Testis (tissue), 3 donors: ENCODE data around the gene KCNQ5. TPM values are rescaled to one million over a fixed set of nuclear protein-coding genes. Genes with fewer than 3 reads are reported as not detected.

ENCODE experiments used
- DNase-seq: peaks from one replicate; pipeline ENCODE4 v3.0.0-alpha.2; 2019
- H3K27ac ChIP-seq, 2 donors: fragments of 200-600 bp; sonication (generic); one replicate each; pipeline ENCODE4 v1.5.1; 2019
- H3K27me3 ChIP-seq: fragments of 200-600 bp; sonication (generic); one replicate; pipeline ENCODE4 v1.5.1; 2019
- H3K36me3 ChIP-seq: fragments of 200-600 bp; sonication (generic); one replicate; pipeline ENCODE4 v1.5.1; 2017; ENCODE audit warnings: low read depth; ENCODE audit errors: missing control alignments
- H3K4me1 ChIP-seq: fragments of 200-600 bp; sonication (generic); one replicate; pipeline ENCODE4 v1.5.1; 2019
- H3K4me3 ChIP-seq, 2 donors: fragments of 200-600 bp; sonication (generic); one replicate each; pipeline ENCODE4 v1.5.1; 2017 to 2019
- H3K9me3 ChIP-seq: fragments of 200-600 bp; sonication (generic); one replicate; pipeline ENCODE4 v1.5.1; 2017
- POLR2A ChIP-seq: fragments of 450-650 bp; IDR thresholded peaks from one replicate; pipeline ENCODE4 v1.6.1; 2017; ENCODE audit warnings: antibody characterized with exemption, mild to moderate bottlenecking, moderate library complexity
- WGBS, 2 donors: methylation state at CpG; one replicate each; pipeline ENCODE4 v1.1.5; 2018; 5-methylcytosine and 5-hydroxymethylcytosine counted together
- intact Hi-C: fragments of 100-400 bp; cut with DNase I; formaldehyde crosslinking; loops from one replicate; pipeline ENCODE4 v1.15.1; 2023; ENCODE audit warnings: low total_unique reads
- polyA plus RNA-seq: library from polyadenylated mRNA; stranded (reverse); fragments of 350-450 nt; fragmentation: Illumina TruSeq; extraction: RNeasy Lipid Tissue Mini Kit (QIAGEN cat#74804); gene quantifications from one replicate; pipeline ENCODE4 v1.2.3, GENCODE V29; 2014; ENCODE audit warnings: low read depth, low replicate concordance; ENCODE audit not compliant: insufficient read depth
- total RNA-seq, 2 donors: library from RNA; depleted of rRNA; stranded (reverse); fragments of >200 nt; gene quantifications; one replicate each; pipeline ENCODE4 v1.2.3, GENCODE V29; 2016
- TF ChIP-seq, protein P1 (sequence below), 3 experiments: fragments of 450-650 bp in 2 of 3; fragments of 200-600 bp in 1 of 3; sonication (generic) in 1 of 3; IDR thresholded peaks; one replicate each; pipeline ENCODE4 v1.5.1; 2016 to 2019; ENCODE audit warnings: antibody characterized with exemption in 3 of 3, mild to moderate bottlenecking in 2 of 3, moderate library complexity in 1 of 3

KCNQ5 gene
- total and polyA plus RNA-seq, 3 donors from 2014 or later, result 0.43 to 1.1 (median 0.73) TPM

DNA sequence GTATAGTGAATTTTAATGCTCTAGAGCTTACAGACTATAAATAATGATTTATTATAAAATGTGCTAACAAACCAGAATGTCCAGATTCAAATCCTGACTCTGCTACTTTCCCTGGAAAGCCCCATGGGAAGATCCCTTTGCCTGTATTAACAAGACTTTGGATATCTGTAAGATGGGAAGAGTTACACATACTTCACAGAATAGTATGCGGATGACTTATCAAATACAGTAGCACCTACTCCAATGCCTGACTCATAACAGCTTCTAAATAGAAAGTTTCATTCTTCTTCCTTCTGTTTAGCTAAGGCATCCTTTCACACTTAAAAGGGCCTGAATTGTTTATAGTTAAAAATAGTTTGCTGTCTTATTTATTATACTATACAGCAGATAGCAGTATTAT lies 166.3 kb downstream of the KCNQ5 start:
- intact Hi-C loops, result no loop called here
- DNase-seq, result no peak
- Histone ChIP-seq H3K4me3 (no peak overlapping the region), H3K9me3 (no peaks in the 10 kb centered on the region), H3K4me1 (no peaks in the 10 kb centered on the region), H3K36me3 (no peaks in the 10 kb centered on the region), H3K27me3 (no peaks in the 10 kb centered on the region), H3K27ac (no peak overlapping the region)
- no peak for TF ChIP-seq POLR2A
- TF ChIP-seq, protein P1, sequence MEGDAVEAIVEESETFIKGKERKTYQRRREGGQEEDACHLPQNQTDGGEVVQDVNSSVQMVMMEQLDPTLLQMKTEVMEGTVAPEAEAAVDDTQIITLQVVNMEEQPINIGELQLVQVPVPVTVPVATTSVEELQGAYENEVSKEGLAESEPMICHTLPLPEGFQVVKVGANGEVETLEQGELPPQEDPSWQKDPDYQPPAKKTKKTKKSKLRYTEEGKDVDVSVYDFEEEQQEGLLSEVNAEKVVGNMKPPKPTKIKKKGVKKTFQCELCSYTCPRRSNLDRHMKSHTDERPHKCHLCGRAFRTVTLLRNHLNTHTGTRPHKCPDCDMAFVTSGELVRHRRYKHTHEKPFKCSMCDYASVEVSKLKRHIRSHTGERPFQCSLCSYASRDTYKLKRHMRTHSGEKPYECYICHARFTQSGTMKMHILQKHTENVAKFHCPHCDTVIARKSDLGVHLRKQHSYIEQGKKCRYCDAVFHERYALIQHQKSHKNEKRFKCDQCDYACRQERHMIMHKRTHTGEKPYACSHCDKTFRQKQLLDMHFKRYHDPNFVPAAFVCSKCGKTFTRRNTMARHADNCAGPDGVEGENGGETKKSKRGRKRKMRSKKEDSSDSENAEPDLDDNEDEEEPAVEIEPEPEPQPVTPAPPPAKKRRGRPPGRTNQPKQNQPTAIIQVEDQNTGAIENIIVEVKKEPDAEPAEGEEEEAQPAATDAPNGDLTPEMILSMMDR (IDR thresholded peaks at IDR 0.05), result no peak
- 64 to 72% methylated on average over 1 of the region's 1 CpG for WGBS, 2 donors

DNA sequence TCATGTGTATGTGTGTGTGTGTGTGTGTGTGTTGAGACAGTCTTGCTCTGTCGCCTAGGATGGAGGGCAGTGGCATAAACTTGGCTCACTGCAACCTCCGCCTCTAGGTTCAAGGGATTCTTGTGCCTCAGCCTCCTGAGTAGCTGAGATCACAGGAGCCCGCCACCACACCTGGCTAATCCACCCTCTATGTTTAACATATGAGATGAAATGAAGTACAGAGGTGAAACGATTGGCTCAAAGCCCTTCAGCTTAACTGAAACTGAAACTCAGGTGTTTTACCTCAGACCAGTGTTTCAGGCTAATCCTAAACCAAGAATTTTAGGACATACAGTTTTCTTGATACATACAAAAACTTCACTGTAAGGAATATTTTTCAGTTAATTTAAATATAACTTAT lies 167.3 kb downstream of the KCNQ5 start:
- DNase-seq, result no peak
- 93 to 95% methylated on average over 4 of the region's 4 CpGs for WGBS, 2 donors
- no peaks in the 10 kb centered on the region for H3K9me3 ChIP-seq
- TF ChIP-seq, protein P1 (IDR thresholded peaks at IDR 0.05), result no peak
- TF ChIP-seq POLR2A, result no peak
- H3K36me3 ChIP-seq, result no peaks in the 10 kb centered on the region
- no peak overlapping the region for H3K27ac ChIP-seq
- intact Hi-C loops, result no loop called here
- H3K4me3 ChIP-seq, result no peak overlapping the region
- no peaks in the 10 kb centered on the region for H3K4me1 ChIP-seq
- no peaks in the 10 kb centered on the region for H3K27me3 ChIP-seq

DNA sequence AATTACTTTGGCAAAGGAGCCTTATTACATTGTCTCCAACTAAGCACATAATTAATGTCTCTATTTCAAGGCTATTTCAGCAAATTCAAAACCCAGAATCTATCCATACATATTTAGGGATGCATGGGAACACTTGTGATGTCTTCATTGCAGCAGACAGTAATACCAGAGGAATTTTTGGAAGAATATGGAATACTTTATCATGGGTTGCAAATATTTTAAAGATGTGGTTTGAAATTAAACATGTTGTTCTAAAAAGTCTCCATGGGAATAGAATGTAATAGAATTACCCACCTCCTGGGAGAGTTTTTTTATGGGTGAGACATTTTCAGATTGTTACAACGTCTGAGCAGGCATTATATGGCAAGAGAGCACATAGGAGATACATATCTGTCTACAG lies 170.8 kb downstream of the KCNQ5 start:
- no peak for DNase-seq
- TF ChIP-seq, protein P1 (IDR thresholded peaks at IDR 0.05), result no peak
- TF ChIP-seq POLR2A, result no peak
- intact Hi-C loops, result no loop called here
- no peaks in the 10 kb centered on the region for H3K4me1 ChIP-seq
- H3K4me3 ChIP-seq, result no peak overlapping the region
- no peaks in the 10 kb centered on the region for H3K36me3 ChIP-seq
- no peak overlapping the region for H3K27ac ChIP-seq
- 58 to 77% methylated on average over 1 of the region's 1 CpG for WGBS, 2 donors
- no peaks in the 10 kb centered on the region for H3K27me3 ChIP-seq
- no peaks in the 10 kb centered on the region for H3K9me3 ChIP-seq

DNA sequence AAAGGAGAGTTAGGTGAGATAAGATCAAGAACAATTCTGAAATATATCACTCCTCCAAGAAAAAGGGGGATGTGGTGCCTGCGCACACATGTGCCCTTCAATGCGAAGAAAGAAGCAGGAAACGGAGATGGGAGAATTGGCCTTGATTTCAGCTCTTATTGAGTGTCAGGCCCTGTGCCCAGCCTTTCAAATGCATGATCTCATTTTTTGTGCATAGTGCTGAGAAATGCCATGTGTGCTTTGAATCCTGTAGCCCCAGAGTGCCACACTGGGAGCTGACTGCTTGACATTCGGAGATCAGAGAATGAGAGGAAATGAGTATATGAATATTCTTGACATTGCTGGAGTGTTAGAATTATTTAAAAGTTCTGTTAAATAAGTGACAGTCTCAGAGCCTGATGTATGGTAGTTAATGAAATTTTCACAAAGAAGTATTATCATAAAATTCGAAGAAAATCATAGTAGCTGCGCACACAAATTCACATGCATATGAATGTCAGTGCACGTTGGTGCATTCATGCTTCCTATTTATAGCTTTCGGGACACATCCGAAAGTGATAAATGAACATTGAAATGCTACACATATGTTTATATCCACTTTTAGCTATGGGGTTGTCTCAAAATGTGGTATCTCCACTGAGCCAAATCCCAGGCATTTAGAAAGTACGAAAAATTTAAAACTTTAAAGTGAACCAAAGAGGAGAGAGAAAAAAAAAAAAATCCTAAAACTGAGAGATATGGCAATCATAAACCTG lies 172.0 kb downstream of the KCNQ5 start:
- DNase-seq, result no peak
- intact Hi-C loops, result no loop called here
- TF ChIP-seq, protein P1 (IDR thresholded peaks at IDR 0.05), result no peak
- no peak for TF ChIP-seq POLR2A

DNA sequence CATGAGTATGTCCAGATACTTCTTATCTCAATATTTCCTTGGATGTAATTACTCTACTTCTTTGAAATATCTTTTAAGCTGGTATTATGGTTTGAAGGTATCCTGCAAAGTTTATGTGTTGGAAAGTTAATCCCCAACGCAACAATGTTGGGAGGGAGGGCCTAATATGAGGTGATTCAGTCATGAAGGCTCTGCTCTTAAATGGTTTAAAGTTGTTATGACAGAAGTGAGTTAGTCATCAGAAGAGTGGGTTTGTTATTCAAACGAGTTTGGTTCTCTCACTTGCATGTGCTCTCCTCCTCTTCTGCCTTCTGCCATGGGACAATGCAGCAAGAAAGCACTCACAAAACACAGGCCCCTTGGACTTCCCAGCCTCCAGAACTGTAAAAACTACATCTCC lies 176.3 kb downstream of the KCNQ5 start:
- H3K9me3 ChIP-seq, result no peaks in the 10 kb centered on the region
- intact Hi-C loops, result no loop called here
- H3K27me3 ChIP-seq, result no peaks in the 10 kb centered on the region
- TF ChIP-seq, protein P1 (IDR thresholded peaks at IDR 0.05), result no peak
- TF ChIP-seq POLR2A, result no peak
- no peaks in the 10 kb centered on the region for H3K4me1 ChIP-seq
- WGBS, 2 donors, result 87 to 90% methylated on average over 2 of the region's 2 CpGs
- DNase-seq, result no peak
- H3K27ac ChIP-seq, result no peak overlapping the region
- H3K36me3 ChIP-seq, result no peaks in the 10 kb centered on the region
- no peak overlapping the region for H3K4me3 ChIP-seq

More for the DNA sequence above, 172.0 kb downstream of the KCNQ5 start:
- Histone ChIP-seq H3K4me1 (no peaks in the 10 kb centered on the region), H3K4me3 (no peak overlapping the region), H3K27ac (no peak overlapping the region), H3K9me3 (no peaks in the 10 kb centered on the region), H3K36me3 (no peaks in the 10 kb centered on the region), H3K27me3 (no peaks in the 10 kb centered on the region)
- 82 to 84% methylated on average over 10 of the region's 10 CpGs for WGBS, 2 donors
